Gastroesophageal sphincter (tissue), 4 donors: ENCODE results near the gene GBP2. TPM values are rescaled to one million over a fixed set of nuclear protein-coding genes. Genes with fewer than 3 reads are reported as not detected.

ENCODE experiments used
- ATAC-seq: fragments of 150-250 bp; one replicate; pipeline ENCODE4 v1.9.1; 2016; ENCODE audit warnings: mild to moderate bottlenecking, moderate library complexity
- H3K27ac ChIP-seq, 4 donors: fragments of 200-600 bp; sonication (generic) in 3 of 4; 1 replicate in 3 of 4; 2 replicates in 1 of 4; pipeline ENCODE4 v1.5.1; 2016 to 2019
- H3K27me3 ChIP-seq: fragments of 200-600 bp; sonication (generic); one replicate; pipeline ENCODE4 v1.5.1; 2019
- H3K36me3 ChIP-seq, 2 donors: fragments of 200-600 bp; sonication (generic); one replicate each; pipeline ENCODE4 v1.5.1; 2019; ENCODE audit warnings: control low read depth in 1 of 2
- H3K4me1 ChIP-seq, 3 donors: fragments of 200-600 bp; sonication (generic); 1 replicate in 2 of 3; 2 replicates in 1 of 3; pipeline ENCODE4 v1.5.1; 2016 to 2019; ENCODE audit warnings: control low read depth in 2 of 3
- H3K4me3 ChIP-seq, 2 donors: fragments of 200-600 bp; sonication (generic); one replicate each; pipeline ENCODE4 v1.5.1; 2019; ENCODE audit warnings: mild to moderate bottlenecking in 1 of 2, moderate library complexity in 1 of 2
- H3K9me3 ChIP-seq, 3 donors: fragments of 200-600 bp; sonication (generic); one replicate each; pipeline ENCODE4 v1.5.1; 2017 to 2019; ENCODE audit warnings: control low read depth in 2 of 3
- EP300 ChIP-seq: sonication (generic); formaldehyde crosslinking; IDR thresholded peaks from one replicate; pipeline ENCODE4 v1.6.1; 2017; ENCODE audit warnings: antibody characterized with exemption, mild to moderate bottlenecking
- POLR2A ChIP-seq, 2 donors: fragments of 450-650 bp; IDR thresholded peaks; one replicate each; pipeline ENCODE4 v1.6.1; 2017; ENCODE audit warnings: antibody characterized with exemption in 2 of 2, mild to moderate bottlenecking in 2 of 2, moderate library complexity in 1 of 2
- POLR2AphosphoS5 ChIP-seq: sonication (generic); formaldehyde crosslinking; IDR thresholded peaks from one replicate; pipeline ENCODE4 v1.6.1; 2017; ENCODE audit warnings: antibody characterized with exemption
- WGBS, 2 donors: methylation state at CpG; one replicate each; pipeline ENCODE4 v1.1.5; 2018; ENCODE audit warnings: low coverage in 1 of 2; 5-methylcytosine and 5-hydroxymethylcytosine counted together
- total RNA-seq, 4 donors: library from RNA; depleted of rRNA; stranded (reverse); fragments of >200 nt; gene quantifications; one replicate each; pipeline ENCODE4 v1.1.0, GENCODE V29; 2016
- TF ChIP-seq, protein P1 (sequence below), 4 experiments: fragments of 200-600 bp in 2 of 4; fragments of 450-650 bp in 2 of 4; sonication (generic) in 1 of 4; IDR thresholded peaks; one replicate each; pipeline ENCODE4 v1.5.1; 2017 to 2019; ENCODE audit warnings: antibody characterized with exemption in 4 of 4, mild to moderate bottlenecking in 2 of 4, moderate library complexity in 2 of 4

Gene GBP2
- total RNA-seq, 4 donors from 2014 or later, result 147 to 172 (median 167) TPM

DNA sequence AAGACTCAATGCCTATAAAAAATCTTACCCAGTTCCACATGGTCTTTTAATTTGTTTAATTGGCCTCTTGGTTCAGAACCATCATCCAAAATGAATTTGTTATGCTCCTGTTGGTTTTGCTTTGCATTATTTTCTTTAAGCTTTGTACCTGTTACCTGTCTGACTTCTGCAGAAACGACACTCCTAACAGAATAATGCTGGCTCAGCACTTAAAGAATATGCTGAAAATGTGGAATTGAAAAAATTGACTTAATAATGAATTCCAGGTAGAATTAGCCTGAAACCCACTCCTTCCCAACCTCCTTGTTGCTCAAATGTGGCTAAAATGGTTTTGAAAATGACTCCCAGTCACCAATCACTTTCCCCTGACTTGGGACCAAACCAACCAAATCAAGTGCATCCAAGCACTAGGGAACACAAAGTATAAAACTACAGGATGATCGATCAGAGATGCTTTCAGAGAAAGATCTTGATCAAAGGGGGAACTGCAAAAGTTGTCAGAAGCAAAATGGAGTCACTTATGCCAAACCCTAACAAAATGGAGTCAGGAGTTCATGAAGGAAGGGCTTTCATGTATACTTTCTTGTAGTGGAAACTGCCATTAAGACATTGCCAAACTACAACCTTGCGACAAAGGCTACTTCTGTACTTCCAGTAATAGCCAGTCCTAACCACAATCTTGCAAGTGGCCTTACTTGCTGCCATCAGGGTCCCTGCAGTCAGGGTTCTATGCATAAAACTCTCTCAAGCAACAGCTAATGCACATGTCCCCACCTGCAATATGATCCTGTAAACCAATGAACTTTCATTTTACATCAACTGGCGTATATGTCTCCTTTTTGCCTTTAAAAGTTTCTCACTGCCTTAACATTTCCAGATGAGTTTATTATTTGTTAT, 44.5 kb upstream of the GBP2 start:
- Histone ChIP-seq H3K4me1 (no peaks in the 10 kb centered on the region), H3K4me3 (no peak overlapping the region), H3K27me3 (no peaks in the 10 kb centered on the region), H3K9me3 (no peaks in the 10 kb centered on the region), H3K27ac (no peak overlapping the region), H3K36me3 (no peaks in the 10 kb centered on the region)
- no peak for TF ChIP-seq EP300
- TF ChIP-seq, protein P1, sequence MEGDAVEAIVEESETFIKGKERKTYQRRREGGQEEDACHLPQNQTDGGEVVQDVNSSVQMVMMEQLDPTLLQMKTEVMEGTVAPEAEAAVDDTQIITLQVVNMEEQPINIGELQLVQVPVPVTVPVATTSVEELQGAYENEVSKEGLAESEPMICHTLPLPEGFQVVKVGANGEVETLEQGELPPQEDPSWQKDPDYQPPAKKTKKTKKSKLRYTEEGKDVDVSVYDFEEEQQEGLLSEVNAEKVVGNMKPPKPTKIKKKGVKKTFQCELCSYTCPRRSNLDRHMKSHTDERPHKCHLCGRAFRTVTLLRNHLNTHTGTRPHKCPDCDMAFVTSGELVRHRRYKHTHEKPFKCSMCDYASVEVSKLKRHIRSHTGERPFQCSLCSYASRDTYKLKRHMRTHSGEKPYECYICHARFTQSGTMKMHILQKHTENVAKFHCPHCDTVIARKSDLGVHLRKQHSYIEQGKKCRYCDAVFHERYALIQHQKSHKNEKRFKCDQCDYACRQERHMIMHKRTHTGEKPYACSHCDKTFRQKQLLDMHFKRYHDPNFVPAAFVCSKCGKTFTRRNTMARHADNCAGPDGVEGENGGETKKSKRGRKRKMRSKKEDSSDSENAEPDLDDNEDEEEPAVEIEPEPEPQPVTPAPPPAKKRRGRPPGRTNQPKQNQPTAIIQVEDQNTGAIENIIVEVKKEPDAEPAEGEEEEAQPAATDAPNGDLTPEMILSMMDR (IDR thresholded peaks at IDR 0.05), result no peak
- no peak for TF ChIP-seq POLR2AphosphoS5
- TF ChIP-seq POLR2A (IDR thresholded peaks at IDR 0.05), result no peak
- 89 to 91% methylated on average over 3 to 4 of the region's 4 CpGs for WGBS, 2 donors
- no peak for ATAC-seq

DNA sequence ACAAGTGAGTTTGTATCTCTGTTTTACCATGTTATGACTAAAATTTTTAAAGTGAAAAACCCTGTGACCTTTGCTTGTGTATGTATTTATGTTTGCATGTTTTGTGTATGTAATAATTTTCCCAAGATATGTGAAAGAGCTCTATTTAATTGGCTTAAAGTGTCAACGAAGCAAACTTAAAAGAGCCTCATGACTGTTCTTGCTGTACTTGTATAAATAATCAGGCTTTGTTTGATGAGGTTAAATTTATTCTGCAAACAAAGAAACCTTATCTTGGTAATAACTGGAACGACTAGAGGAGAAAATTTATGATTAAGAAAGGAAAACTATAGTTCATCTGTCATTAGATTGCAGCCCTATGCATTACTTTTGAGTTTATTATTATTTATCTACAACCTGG, 43.3 kb upstream of the GBP2 start:
- H3K9me3 ChIP-seq, result no peaks in the 10 kb centered on the region
- no peaks in the 10 kb centered on the region for H3K36me3 ChIP-seq
- H3K4me1 ChIP-seq, result no peaks in the 10 kb centered on the region
- TF ChIP-seq EP300, result no peak
- TF ChIP-seq POLR2A (IDR thresholded peaks at IDR 0.05), result no peak
- TF ChIP-seq POLR2AphosphoS5, result no peak
- TF ChIP-seq, protein P1 (IDR thresholded peaks at IDR 0.05), result no peak
- H3K4me3 ChIP-seq, result no peak overlapping the region
- H3K27ac ChIP-seq, result no peak overlapping the region
- ATAC-seq, result no peak
- H3K27me3 ChIP-seq, result no peaks in the 10 kb centered on the region
- 50 to 51% methylated on average over 2 of the region's 2 CpGs for WGBS, 2 donors

DNA sequence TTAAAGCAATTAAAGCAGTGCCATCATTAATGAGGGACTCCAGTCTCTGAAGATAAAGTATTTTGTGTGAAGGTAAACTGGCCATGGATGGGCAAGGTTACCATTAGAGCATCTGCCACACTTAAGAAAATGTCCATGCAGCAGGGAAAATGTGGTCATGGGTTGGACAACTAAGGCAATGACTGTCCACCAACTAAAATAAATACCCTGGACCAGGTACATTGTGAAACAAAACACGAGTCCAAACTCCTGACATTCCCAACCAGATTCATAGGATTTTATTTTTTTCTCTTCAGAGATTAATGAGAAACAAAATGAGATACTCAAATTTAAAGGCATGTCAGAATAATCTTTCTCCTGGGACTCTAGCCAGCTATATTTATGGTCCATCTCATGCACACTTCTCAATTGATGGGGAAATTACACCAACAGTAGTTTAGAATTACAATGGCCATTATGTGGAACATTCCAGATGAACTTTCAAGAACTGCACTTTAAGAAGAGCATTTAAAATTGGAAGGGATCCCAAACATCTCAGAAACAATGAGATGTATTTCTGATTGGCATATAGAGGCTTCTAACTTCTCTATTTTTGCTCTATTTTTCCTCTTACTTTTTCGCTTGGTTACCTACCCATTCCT, 41.8 kb upstream of the GBP2 start:
- TF ChIP-seq POLR2A (IDR thresholded peaks at IDR 0.05) (no peak), EP300 (no peak), POLR2AphosphoS5 (no peak)
- TF ChIP-seq, protein P1 (IDR thresholded peaks at IDR 0.05), result no peak
- H3K27ac ChIP-seq, result no peak overlapping the region
- no peaks in the 10 kb centered on the region for H3K27me3 ChIP-seq
- no peak overlapping the region for H3K4me3 ChIP-seq
- H3K9me3 ChIP-seq, result no peaks in the 10 kb centered on the region
- no peaks in the 10 kb centered on the region for H3K36me3 ChIP-seq
- 74 to 77% methylated on average over 2 of the region's 2 CpGs for WGBS, 2 donors
- ATAC-seq, result no peak
- no peaks in the 10 kb centered on the region for H3K4me1 ChIP-seq

DNA sequence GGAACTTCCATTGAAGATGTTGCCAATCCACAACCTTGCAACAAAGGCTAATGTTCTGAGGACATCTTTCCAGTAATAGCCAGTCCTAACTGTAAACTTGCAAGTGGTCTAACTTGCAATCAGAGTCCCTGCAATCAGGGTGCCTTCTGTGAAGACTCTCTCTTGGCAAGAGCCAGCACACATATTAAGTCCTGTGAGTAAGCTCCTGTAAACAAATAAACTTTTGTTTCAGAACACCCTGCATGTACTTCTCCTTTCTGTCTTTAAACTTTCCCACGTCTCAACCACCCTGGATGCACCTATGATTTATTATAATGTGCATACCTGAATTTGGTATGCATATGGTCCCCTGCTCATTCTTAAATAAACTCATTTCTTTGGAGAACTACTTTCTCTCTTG, 40.8 kb upstream of the GBP2 start:
- Histone ChIP-seq H3K27ac (no peak overlapping the region), H3K9me3 (peaks cover 0 to under 1% (median 0%) of the 10 kb centered on the region in 3 donors), H3K4me3 (no peak overlapping the region), H3K36me3 (no peaks in the 10 kb centered on the region), H3K4me1 (no peaks in the 10 kb centered on the region), H3K27me3 (no peaks in the 10 kb centered on the region)
- 50 to 53% methylated on average over 1 of the region's 1 CpG for WGBS, 2 donors
- ATAC-seq, result no peak
- no peak for TF ChIP-seq POLR2A (IDR thresholded peaks at IDR 0.05)
- TF ChIP-seq, protein P1 (IDR thresholded peaks at IDR 0.05), result no peak
